Uterus (tissue), 2 donors: Measurements from ENCODE around the gene CLDND2.

ENCODE experiments used
- CTCF ChIP-seq, 4 experiments: fragments of 200-600 bp in 2 of 4; fragments of 450-650 bp in 2 of 4; sonication (generic) in 2 of 4; IDR thresholded peaks; one replicate each; pipeline ENCODE4 v1.5.1; 2016 to 2019; ENCODE audit warnings: antibody characterized with exemption in 4 of 4, mild to moderate bottlenecking in 2 of 4, moderate library complexity in 1 of 4
- POLR2A ChIP-seq, 2 donors: fragments of 450-650 bp; IDR thresholded peaks; one replicate each; pipeline ENCODE4 v1.6.1; 2016; ENCODE audit warnings: antibody characterized with exemption in 2 of 2, mild to moderate bottlenecking in 1 of 2, moderate library complexity in 1 of 2

GRCh38 chr19:51324167-51324481 is 44.7 kb downstream of the CLDND2 start:
- TF ChIP-seq CTCF (IDR thresholded peaks at IDR 0.05) (no peak), POLR2A (IDR thresholded peaks at IDR 0.05) (no peak)
